Nephron progenitor cell (in vitro differentiated cells): ENCODE results near the gene TMA7.
A peak's percentile ranks its signal among the peaks of the same experiment; 100 is the strongest.

Experiments
- DNase-seq: peaks from one replicate; pipeline ENCODE4 v3.0.0; 2021
- H3K27ac Mint-ChIP-seq: 2 replicates; pipeline ENCODE4 v1.8.0; 2021; ENCODE audit warnings: mild to moderate bottlenecking, moderate library complexity, mixed read lengths
- H3K27me3 Mint-ChIP-seq: 2 replicates; pipeline ENCODE4 v1.8.0; 2021; ENCODE audit warnings: mild to moderate bottlenecking, low read depth, mixed read lengths; ENCODE audit not compliant: poor library complexity
- H3K36me3 Mint-ChIP-seq: 2 replicates; pipeline ENCODE4 v1.8.0; 2021; ENCODE audit warnings: low read depth, mixed read lengths
- H3K4me1 Mint-ChIP-seq: 2 replicates; pipeline ENCODE4 v1.8.0; 2021; ENCODE audit warnings: mixed read lengths
- H3K4me3 Mint-ChIP-seq: 2 replicates; pipeline ENCODE4 v1.8.0; 2021; ENCODE audit warnings: mild to moderate bottlenecking, moderate library complexity, mixed read lengths
- H3K9me3 Mint-ChIP-seq: 2 replicates; pipeline ENCODE4 v1.8.0; 2021; ENCODE audit warnings: mild to moderate bottlenecking, moderate library complexity, mixed read lengths
- CTCF ChIP-seq: fragments of 200-600 bp; sonication (generic); IDR thresholded peaks from 2 replicates; pipeline ENCODE4 v1.5.0; 2021; ENCODE audit warnings: antibody characterized with exemption

The TMA7 gene

GRCh38 chr3:48423883-48424695 is 16.0 kb upstream of the TMA7 start:
- peaks cover 48% of the 10 kb centered on the region for H3K4me1 Mint-ChIP-seq
- TF ChIP-seq CTCF, result no peak
- no peak overlapping the region for H3K4me3 Mint-ChIP-seq
- peaks cover 5% of the 10 kb centered on the region for H3K36me3 Mint-ChIP-seq
- H3K27ac Mint-ChIP-seq, result peak overlapping the region; percentile 54
- DNase-seq, result no peak
- no peaks in the 10 kb centered on the region for H3K9me3 Mint-ChIP-seq
- H3K27me3 Mint-ChIP-seq, result no peaks in the 10 kb centered on the region

- Mint-ChIP-seq H3K4me3 (peak overlapping the region; percentile 46), H3K4me1 (peaks cover 51% of the 10 kb centered on the region), H3K27me3 (no peaks in the 10 kb centered on the region), H3K27ac (peak overlapping the region; percentile 72), H3K9me3 (no peaks in the 10 kb centered on the region), H3K36me3 (peaks cover 5% of the 10 kb centered on the region)
- peak; percentile 41 for DNase-seq
- no peak for TF ChIP-seq CTCF
These were observed 14.7 kb upstream of the TMA7 start for GRCh38 chr3:48425281-48425812.

- Mint-ChIP-seq H3K4me3 (peak overlapping the region; percentile 46), H3K9me3 (no peaks in the 10 kb centered on the region), H3K36me3 (peaks cover 5% of the 10 kb centered on the region), H3K27ac (no peak overlapping the region), H3K4me1 (peaks cover 62% of the 10 kb centered on the region), H3K27me3 (no peaks in the 10 kb centered on the region)
- DNase-seq, result no peak
- no peak for TF ChIP-seq CTCF
These were observed 13.6 kb upstream of the TMA7 start for GRCh38 chr3:48426401-48426909.

GRCh38 chr3:48426944-48427629 is 13.0 kb upstream of the TMA7 start:
- Mint-ChIP-seq H3K36me3 (peaks cover 11% of the 10 kb centered on the region), H3K4me3 (peak overlapping the region; percentile 86), H3K9me3 (no peaks in the 10 kb centered on the region), H3K4me1 (peaks cover 67% of the 10 kb centered on the region), H3K27me3 (no peaks in the 10 kb centered on the region), H3K27ac (peak overlapping the region; percentile 93)
- no peak for TF ChIP-seq CTCF
- DNase-seq, result no peak

- TF ChIP-seq CTCF, result no peak
- no peaks in the 10 kb centered on the region for H3K9me3 Mint-ChIP-seq
- H3K27me3 Mint-ChIP-seq, result no peaks in the 10 kb centered on the region
- peak overlapping the region; percentile 93 for H3K27ac Mint-ChIP-seq
- no peak for DNase-seq
- peaks cover 11% of the 10 kb centered on the region for H3K36me3 Mint-ChIP-seq
- peaks cover 67% of the 10 kb centered on the region for H3K4me1 Mint-ChIP-seq
- peak overlapping the region; percentile 86 for H3K4me3 Mint-ChIP-seq
These were observed 12.5 kb upstream of the TMA7 start for GRCh38 chr3:48427630-48427962.
